Astrocyte (in vitro differentiated cells and primary cell): ENCODE measurements around the gene TTC13.

ENCODE experiments used
- EZH2 ChIP-seq: IDR thresholded peaks from 2 replicates; pipeline ENCODE4 v1.6.1; 2012; ENCODE audit warnings: mild to moderate bottlenecking, low read length, inconsistent platforms; ENCODE audit not compliant: insufficient read depth
- TF ChIP-seq, protein P1 (sequence below): IDR thresholded peaks from 2 replicates; pipeline ENCODE4 v1.5.1; 2011; ENCODE audit warnings: low read depth, mild to moderate bottlenecking, inconsistent platforms, low read length, moderate library complexity; ENCODE audit not compliant: insufficient read depth

DNA sequence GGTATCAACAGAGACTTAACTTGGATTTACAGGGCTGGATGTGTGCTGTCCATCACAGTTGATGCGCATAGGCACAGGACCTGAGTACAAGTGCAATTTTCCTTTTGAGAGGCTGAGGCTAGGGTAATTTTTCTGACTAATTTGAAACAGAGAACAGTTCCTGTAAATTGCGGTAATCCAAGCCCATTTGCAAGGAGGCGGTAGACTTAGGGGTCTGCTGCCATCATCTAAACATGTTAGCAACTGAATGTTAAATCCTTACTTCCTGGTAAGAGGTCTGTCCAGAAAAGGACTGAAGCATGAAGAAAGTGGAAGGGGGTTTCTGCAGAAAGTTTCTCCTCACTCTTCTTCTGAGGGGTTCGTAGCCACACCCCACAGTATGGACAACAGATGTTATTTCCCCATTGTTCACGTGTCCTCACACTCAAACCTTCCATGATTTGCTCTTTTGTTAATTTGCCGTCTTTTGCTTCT is 86.6 kb downstream of the TTC13 start:
- TF ChIP-seq, protein P1, sequence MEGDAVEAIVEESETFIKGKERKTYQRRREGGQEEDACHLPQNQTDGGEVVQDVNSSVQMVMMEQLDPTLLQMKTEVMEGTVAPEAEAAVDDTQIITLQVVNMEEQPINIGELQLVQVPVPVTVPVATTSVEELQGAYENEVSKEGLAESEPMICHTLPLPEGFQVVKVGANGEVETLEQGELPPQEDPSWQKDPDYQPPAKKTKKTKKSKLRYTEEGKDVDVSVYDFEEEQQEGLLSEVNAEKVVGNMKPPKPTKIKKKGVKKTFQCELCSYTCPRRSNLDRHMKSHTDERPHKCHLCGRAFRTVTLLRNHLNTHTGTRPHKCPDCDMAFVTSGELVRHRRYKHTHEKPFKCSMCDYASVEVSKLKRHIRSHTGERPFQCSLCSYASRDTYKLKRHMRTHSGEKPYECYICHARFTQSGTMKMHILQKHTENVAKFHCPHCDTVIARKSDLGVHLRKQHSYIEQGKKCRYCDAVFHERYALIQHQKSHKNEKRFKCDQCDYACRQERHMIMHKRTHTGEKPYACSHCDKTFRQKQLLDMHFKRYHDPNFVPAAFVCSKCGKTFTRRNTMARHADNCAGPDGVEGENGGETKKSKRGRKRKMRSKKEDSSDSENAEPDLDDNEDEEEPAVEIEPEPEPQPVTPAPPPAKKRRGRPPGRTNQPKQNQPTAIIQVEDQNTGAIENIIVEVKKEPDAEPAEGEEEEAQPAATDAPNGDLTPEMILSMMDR: no peak
- no peak for TF ChIP-seq EZH2
